ENCODE data around the gene TSPAN19.

DNA sequence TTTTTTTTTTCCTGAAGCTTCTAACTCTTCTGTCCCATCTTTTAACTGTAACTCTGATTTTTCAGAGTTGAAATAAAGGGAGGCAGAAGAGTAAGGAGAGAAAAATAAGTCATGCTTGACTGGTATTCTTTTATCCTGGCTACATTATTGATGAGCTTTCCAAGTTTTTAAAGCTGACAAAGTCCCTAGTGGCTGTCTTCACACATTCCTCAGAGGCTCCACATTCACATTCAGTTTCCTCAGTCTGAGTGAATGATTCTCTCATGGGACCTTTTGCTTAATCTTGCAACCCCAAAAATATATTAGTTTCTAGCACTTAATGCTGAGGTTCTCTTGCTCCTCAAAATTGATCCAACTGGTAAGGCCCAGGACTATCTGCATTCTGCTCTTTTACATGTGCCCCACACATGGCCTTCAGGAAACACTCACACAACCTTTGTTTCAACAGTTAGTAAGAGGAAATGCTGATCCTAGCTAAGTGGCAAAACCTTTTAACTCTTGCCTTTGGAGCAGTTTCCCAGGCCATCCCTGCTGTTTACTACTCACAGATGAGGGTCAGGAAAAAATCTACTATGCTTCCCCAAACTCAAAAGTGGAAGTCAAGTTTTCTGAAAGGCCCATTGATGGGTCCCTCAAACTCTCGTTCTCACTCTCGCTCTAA lies 61.8 kb downstream of the TSPAN19 start:
- TF ChIP-seq, protein P1, sequence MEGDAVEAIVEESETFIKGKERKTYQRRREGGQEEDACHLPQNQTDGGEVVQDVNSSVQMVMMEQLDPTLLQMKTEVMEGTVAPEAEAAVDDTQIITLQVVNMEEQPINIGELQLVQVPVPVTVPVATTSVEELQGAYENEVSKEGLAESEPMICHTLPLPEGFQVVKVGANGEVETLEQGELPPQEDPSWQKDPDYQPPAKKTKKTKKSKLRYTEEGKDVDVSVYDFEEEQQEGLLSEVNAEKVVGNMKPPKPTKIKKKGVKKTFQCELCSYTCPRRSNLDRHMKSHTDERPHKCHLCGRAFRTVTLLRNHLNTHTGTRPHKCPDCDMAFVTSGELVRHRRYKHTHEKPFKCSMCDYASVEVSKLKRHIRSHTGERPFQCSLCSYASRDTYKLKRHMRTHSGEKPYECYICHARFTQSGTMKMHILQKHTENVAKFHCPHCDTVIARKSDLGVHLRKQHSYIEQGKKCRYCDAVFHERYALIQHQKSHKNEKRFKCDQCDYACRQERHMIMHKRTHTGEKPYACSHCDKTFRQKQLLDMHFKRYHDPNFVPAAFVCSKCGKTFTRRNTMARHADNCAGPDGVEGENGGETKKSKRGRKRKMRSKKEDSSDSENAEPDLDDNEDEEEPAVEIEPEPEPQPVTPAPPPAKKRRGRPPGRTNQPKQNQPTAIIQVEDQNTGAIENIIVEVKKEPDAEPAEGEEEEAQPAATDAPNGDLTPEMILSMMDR (IDR thresholded peaks at IDR 0.05) = no peak
- no peak for TF ChIP-seq POLR2A (IDR thresholded peaks at IDR 0.05)

All from right lobe of liver (tissue), 4 donors.